IMR-90 (cell line): ENCODE results near the gene KCNMA1. TPM values are rescaled to one million over a fixed set of nuclear protein-coding genes. Genes with fewer than 3 reads are reported as not detected.

Source experiments
- ATAC-seq: fragments of 200-7000 bp; cut with Tn5 transposase; 2 replicates; pipeline ENCODE4 v1.9.1; 2020; ENCODE audit warnings: low read depth, mild to moderate bottlenecking, moderate library complexity
- BruUV-seq: library from RNA; stranded (reverse); fragments of 400-500 nt; replicated peaks from 2 replicates; lab custom pipeline; 2021; lab: Mats Ljungman, UMichigan
- CTCF ChIA-PET: fragments of 300-600 bp; formaldehyde crosslinking; extraction: SDS; loops from one replicate; lab custom pipeline; 2021; ENCODE audit warnings: antibody characterized with exemption; lab: Yijun Ruan, JAX
- POLR2A ChIA-PET: fragments of 300-600 bp; sonication (Branson Sonifier 250); formaldehyde crosslinking; loops from one replicate; lab custom pipeline; 2022; ENCODE audit warnings: antibody characterized with exemption; ENCODE audit not compliant: unreplicated experiment; lab: Charles Lee
- DNase-seq: peaks from one replicate; pipeline ENCODE4 v3.0.0; 2013
- H2AFZ ChIP-seq: replicated peaks from 2 replicates; pipeline ENCODE3; 2013; ENCODE audit warnings: low read length, mild to moderate bottlenecking; ENCODE audit not compliant: poor library complexity
- H2AK5ac ChIP-seq: 2 replicates; pipeline ENCODE4 v1.6.1; 2013; ENCODE audit warnings: low read depth, low read length, inconsistent platforms
- H2AK9ac ChIP-seq: replicated peaks from 2 replicates; pipeline ENCODE3; 2013; ENCODE audit warnings: mild to moderate bottlenecking, low read depth, low read length, moderate library complexity; ENCODE audit not compliant: poor library complexity
- H2BK120ac ChIP-seq: 2 replicates; pipeline ENCODE4 v1.6.1; 2013; ENCODE audit warnings: low read depth, low read length, inconsistent platforms
- H2BK15ac ChIP-seq: 3 replicates; pipeline ENCODE4 v1.6.1; 2013; ENCODE audit warnings: low read depth, low read length, inconsistent platforms
- H2BK20ac ChIP-seq: 2 replicates; pipeline ENCODE4 v1.6.1; 2013; ENCODE audit warnings: low read depth, mild to moderate bottlenecking, inconsistent platforms, low read length, moderate library complexity
- H2BK5ac ChIP-seq: 2 replicates; pipeline ENCODE4 v1.6.1; 2013; ENCODE audit warnings: mild to moderate bottlenecking, low read depth, low read length, inconsistent platforms; ENCODE audit not compliant: poor library complexity, severe bottlenecking
- H3K14ac ChIP-seq: replicated peaks from 2 replicates; pipeline ENCODE4 v1.6.1; 2013; ENCODE audit warnings: low read depth, low read length, inconsistent platforms
- H3K18ac ChIP-seq: 2 replicates; pipeline ENCODE4 v1.6.1; 2013; ENCODE audit warnings: low read depth, low read length, control low read depth
- H3K23ac ChIP-seq: 2 replicates; pipeline ENCODE4 v1.6.1; 2013; ENCODE audit warnings: low read depth, low read length, inconsistent platforms
- H3K27ac ChIP-seq: 2 replicates; pipeline ENCODE4 v1.5.1; 2013; ENCODE audit warnings: mild to moderate bottlenecking, control low read depth, low read length; ENCODE audit not compliant: insufficient read depth
- H3K27me3 ChIP-seq: 2 replicates; pipeline ENCODE4 v1.6.1; 2013; ENCODE audit warnings: low read length; ENCODE audit not compliant: control insufficient read depth, insufficient read depth
- H3K36me3 ChIP-seq: 2 replicates; pipeline ENCODE4 v1.6.1; 2013; ENCODE audit warnings: low read length, mixed read lengths; ENCODE audit not compliant: control insufficient read depth, insufficient read depth
- H3K4ac ChIP-seq: 2 replicates; pipeline ENCODE4 v1.6.1; 2013; ENCODE audit warnings: low read depth, low read length, inconsistent platforms
- H3K4me1 ChIP-seq: 2 replicates; pipeline ENCODE4 v1.6.1; 2013; ENCODE audit warnings: low read length, mixed read lengths; ENCODE audit not compliant: control insufficient read depth, insufficient read depth
- H3K4me2 ChIP-seq: 2 replicates; pipeline ENCODE4 v1.6.1; 2013; ENCODE audit warnings: low read depth, mild to moderate bottlenecking, control low read depth, low read length, moderate library complexity
- H3K4me3 ChIP-seq: 2 replicates; pipeline ENCODE4 v1.5.1; 2013; ENCODE audit warnings: low read depth, mild to moderate bottlenecking, control low read depth, low read length, moderate library complexity; ENCODE audit not compliant: insufficient read depth
- H3K56ac ChIP-seq: 2 replicates; pipeline ENCODE4 v1.6.1; 2013; ENCODE audit warnings: low read length, inconsistent platforms; ENCODE audit not compliant: insufficient read depth; ENCODE audit errors: extremely low read depth
- H3K79me1 ChIP-seq, 2 experiments: 2 replicates each; pipeline ENCODE4 v1.6.1; 2013; ENCODE audit warnings: low read length in 2 of 2, inconsistent platforms in 1 of 2, low read depth in 1 of 2
- H3K9ac ChIP-seq: 2 replicates; pipeline ENCODE4 v1.6.1; 2013; ENCODE audit warnings: low read depth, low read length, control low read depth
- H3K9me1 ChIP-seq: 2 replicates; pipeline ENCODE4 v1.6.1; 2013; ENCODE audit warnings: low read length, inconsistent platforms; ENCODE audit not compliant: insufficient read depth
- H3K9me3 ChIP-seq: 2 replicates; pipeline ENCODE4 v1.6.1; 2013; ENCODE audit warnings: low read length; ENCODE audit not compliant: control insufficient read depth, insufficient read depth
- H4K20me1 ChIP-seq: 2 replicates; pipeline ENCODE4 v1.6.1; 2013; ENCODE audit warnings: low read length, inconsistent platforms; ENCODE audit not compliant: insufficient read depth
- H4K5ac ChIP-seq: 2 replicates; pipeline ENCODE4 v1.6.1; 2013; ENCODE audit warnings: mild to moderate bottlenecking, low read depth, low read length, control low read depth
- H4K8ac ChIP-seq, 2 experiments: 2 replicates each; pipeline ENCODE4 v1.6.1; 2013; ENCODE audit warnings: low read depth in 2 of 2, low read length in 2 of 2, control low read depth in 1 of 2, inconsistent platforms in 1 of 2
- H4K91ac ChIP-seq: 2 replicates; pipeline ENCODE4 v1.6.1; 2013; ENCODE audit warnings: low read depth, low read length, inconsistent platforms; ENCODE audit not compliant: insufficient read depth
- BHLHE40 ChIP-seq: fragments of 150-350 bp; IDR thresholded peaks from 2 replicates; pipeline ENCODE4 v1.6.1; 2016; ENCODE audit warnings: mild to moderate bottlenecking, low read depth, low read length
- CEBPB ChIP-seq: IDR thresholded peaks from 2 replicates; pipeline ENCODE4 v1.6.1; 2012; ENCODE audit warnings: low read depth, low read length, improper control_type of control experiment
- CHD1 ChIP-seq: IDR thresholded peaks from 2 replicates; pipeline ENCODE4 v1.6.1; 2012; ENCODE audit warnings: low read depth, low read length, improper control_type of control experiment
- MAFK ChIP-seq: IDR thresholded peaks from 2 replicates; pipeline ENCODE4 v1.6.1; 2012; ENCODE audit warnings: low read depth, low read length, improper control_type of control experiment
- MAZ ChIP-seq: IDR thresholded peaks from 2 replicates; pipeline ENCODE4 v1.6.1; 2012; ENCODE audit warnings: low read depth, mild to moderate bottlenecking, low read length, improper control_type of control experiment, moderate library complexity, borderline replicate concordance
- NFE2L2 ChIP-seq: fragments of 150-350 bp; IDR thresholded peaks from 2 replicates; pipeline ENCODE4 v1.6.1; 2016; ENCODE audit warnings: low read depth, mild to moderate bottlenecking, low read length
- POLR2A ChIP-seq: IDR thresholded peaks from 2 replicates; pipeline ENCODE4 v1.6.1; 2012; ENCODE audit warnings: mild to moderate bottlenecking, low read depth, low read length
- RCOR1 ChIP-seq: IDR thresholded peaks from 2 replicates; pipeline ENCODE4 v1.6.1; 2012; ENCODE audit warnings: mild to moderate bottlenecking, low read length, improper control_type of control experiment; ENCODE audit not compliant: insufficient replicate concordance
- RFX5 ChIP-seq: IDR thresholded peaks from 2 replicates; pipeline ENCODE4 v1.8.0; 2012; ENCODE audit warnings: low read depth, mild to moderate bottlenecking, low read length, moderate library complexity
- SMC3 ChIP-seq: fragments of 150-350 bp; IDR thresholded peaks from 2 replicates; pipeline ENCODE4 v1.6.1; 2016; ENCODE audit warnings: low read depth, mild to moderate bottlenecking, antibody characterized with exemption, low read length, moderate library complexity
- USF2 ChIP-seq: fragments of 150-350 bp; IDR thresholded peaks from 2 replicates; pipeline ENCODE4 v1.6.1; 2017; ENCODE audit warnings: mild to moderate bottlenecking, antibody characterized with exemption, low read length, low read depth
- WGBS, 2 experiments: methylation state at CpG; one replicate each; pipeline versions ENCODE4 v1.1.5 to v1.1.7; 2013; ENCODE audit warnings: missing lambda C conversion rate in 2 of 2; ENCODE audit not compliant: insufficient read length in 1 of 2; ENCODE audit errors: extremely low coverage in 2 of 2; 5-methylcytosine and 5-hydroxymethylcytosine counted together
- dilution Hi-C: fragments of 300-500 bp; cut with HindIII; formaldehyde crosslinking; loops from one replicate; pipeline ENCODE4 v1.14.3; 2018; ENCODE audit warnings: low sequenced_read_pairs; ENCODE audit not compliant: unreplicated experiment
- in situ Hi-C: fragments of 300-500 bp; cut with MboI; formaldehyde crosslinking; loops from 3 replicates; pipeline ENCODE4 v1.14.3; 2019; ENCODE audit warnings: low sequenced_read_pairs, inconsistent platforms, mixed read lengths
- intact Hi-C: fragments of 100-400 bp; cut with micrococcal nuclease; formaldehyde crosslinking; loops from 2 replicates; pipeline ENCODE4 v1.10.0; 2022
- polyA plus RNA-seq, 3 experiments: library from polyadenylated mRNA; depleted of rRNA; stranded (reverse); fragments of >200 nt; gene quantifications; 2 replicates each; pipeline ENCODE4 v1.2.3, GENCODE V29; 2012; ENCODE audit warnings: low replicate concordance in 1 of 3
- total RNA-seq: library from RNA; depleted of rRNA; stranded (reverse); fragments of >200 nt; gene quantifications from 2 replicates; pipeline ENCODE4 v1.2.3, GENCODE V29; 2012
- TF ChIP-seq, protein P1 (sequence below): conservative IDR thresholded peaks from 2 replicates; pipeline ENCODE4 v1.5.1; 2012; ENCODE audit warnings: mild to moderate bottlenecking, low read depth, low read length, improper control_type of control experiment

The KCNMA1 gene
- total and polyA plus RNA-seq, 2 of the 4 experiments (the other 2 are of a cell fraction): 25.6 to 29.6 TPM

DNA sequence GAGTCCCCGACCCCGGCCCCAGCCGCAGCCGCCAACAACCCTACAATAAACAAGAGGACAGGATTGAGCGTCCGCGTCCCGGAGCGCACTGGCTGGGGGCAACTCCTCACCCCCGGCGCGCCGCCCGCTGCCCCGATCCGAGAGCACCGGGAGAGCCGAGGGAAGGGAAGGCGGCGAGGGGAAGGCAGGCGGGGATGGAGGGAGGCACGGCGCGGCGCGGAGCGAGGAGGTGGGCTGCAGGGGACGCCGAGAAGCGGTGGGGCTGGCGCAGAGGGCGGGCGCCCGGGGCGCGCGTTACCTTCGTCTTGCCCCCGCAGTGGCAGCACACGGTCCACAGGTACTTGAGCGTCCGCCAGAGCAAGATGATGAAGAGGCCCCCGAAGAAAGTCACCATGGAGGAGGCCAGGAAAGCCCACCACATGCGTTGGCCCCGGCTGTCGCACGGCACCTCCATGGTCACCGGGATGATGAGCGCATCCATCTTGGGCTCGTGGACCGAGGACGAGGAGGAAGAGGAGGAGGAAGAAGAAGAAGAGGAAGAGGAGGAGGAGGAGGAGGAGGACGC, 559 bp downstream of the KCNMA1 start:
- no TSS peak for BruUV-seq
- H3K27me3 ChIP-seq: peaks cover 21% of the 10 kb centered on the region
- dilution Hi-C loops (no loop called here), in situ Hi-C loops (no loop called here), intact Hi-C loops (loop anchor here (1.0 to 5.0 kb wide), 3 partner anchors 130 to 245 kb away; no protein-coding TSS in a partner anchor)
- H4K5ac ChIP-seq: peak overlapping the region; percentile 61; the same call in 1 of the 2 replicates
- no peaks in the 10 kb centered on the region for H4K20me1 ChIP-seq
- WGBS, 2 experiments: 1% methylated on average over 24 of the region's 53 CpGs; no CpG with 5 or more reads in 1 of the 2 experiments
- CTCF ChIA-PET: interaction anchor here (1.0 kb wide), 1 partner anchor 35 kb away, joined by 3 read pairs; no protein-coding TSS in a partner anchor
- H3K56ac ChIP-seq: peak overlapping the region; percentile 14; the same call in 1 of the 2 replicates
- peaks cover 4% of the 10 kb centered on the region; the same call in 1 of the 2 replicates for H3K4me1 ChIP-seq
- H3K4me2 ChIP-seq: peak overlapping the region; percentile 98
- no peaks in the 10 kb centered on the region for H3K36me3 ChIP-seq
- H3K4me3 ChIP-seq: peak overlapping the region; percentile 95
- H3K14ac ChIP-seq: 0 out of 2 replicates have a peak overlapping the region, but pooled peaks have one; percentile 12
- H3K23ac ChIP-seq: peak overlapping the region; percentile 95
- H3K9ac ChIP-seq: peak overlapping the region; percentile 87
- no peak overlapping the region for H2AK5ac ChIP-seq
- H2BK5ac ChIP-seq: no peak overlapping the region
- H3K4ac ChIP-seq: peak overlapping the region; percentile 67
- peak overlapping the region; percentile 50 for H2BK120ac ChIP-seq
- H3K27ac ChIP-seq: peak overlapping the region; percentile 10; the same call in 1 of the 2 replicates
- TF ChIP-seq USF2 (no peak), BHLHE40 (no peak), POLR2A (no peak), RCOR1 (no peak), MAZ (no peak), RFX5 (no peak), SMC3 (no peak), CEBPB (no peak), MAFK (no peak), CHD1 (no peak), NFE2L2 (no peak)
- TF ChIP-seq, protein P1, sequence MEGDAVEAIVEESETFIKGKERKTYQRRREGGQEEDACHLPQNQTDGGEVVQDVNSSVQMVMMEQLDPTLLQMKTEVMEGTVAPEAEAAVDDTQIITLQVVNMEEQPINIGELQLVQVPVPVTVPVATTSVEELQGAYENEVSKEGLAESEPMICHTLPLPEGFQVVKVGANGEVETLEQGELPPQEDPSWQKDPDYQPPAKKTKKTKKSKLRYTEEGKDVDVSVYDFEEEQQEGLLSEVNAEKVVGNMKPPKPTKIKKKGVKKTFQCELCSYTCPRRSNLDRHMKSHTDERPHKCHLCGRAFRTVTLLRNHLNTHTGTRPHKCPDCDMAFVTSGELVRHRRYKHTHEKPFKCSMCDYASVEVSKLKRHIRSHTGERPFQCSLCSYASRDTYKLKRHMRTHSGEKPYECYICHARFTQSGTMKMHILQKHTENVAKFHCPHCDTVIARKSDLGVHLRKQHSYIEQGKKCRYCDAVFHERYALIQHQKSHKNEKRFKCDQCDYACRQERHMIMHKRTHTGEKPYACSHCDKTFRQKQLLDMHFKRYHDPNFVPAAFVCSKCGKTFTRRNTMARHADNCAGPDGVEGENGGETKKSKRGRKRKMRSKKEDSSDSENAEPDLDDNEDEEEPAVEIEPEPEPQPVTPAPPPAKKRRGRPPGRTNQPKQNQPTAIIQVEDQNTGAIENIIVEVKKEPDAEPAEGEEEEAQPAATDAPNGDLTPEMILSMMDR: no peak
- peak overlapping the region in 1 of 2 experiments; percentile 70; a peak in 1 of 4 replicates for H4K8ac ChIP-seq
- no peak overlapping the region for H3K18ac ChIP-seq
- peak overlapping the region; percentile 83 for H2AFZ ChIP-seq
- peak overlapping the region; percentile 34; the same call in 1 of the 3 replicates for H2BK15ac ChIP-seq
- POLR2A ChIA-PET: no interaction called here
- ATAC-seq: peak; percentile 9
- no peak for DNase-seq
- peaks cover 0 to 24% of the 10 kb centered on the region in 2 experiments; a peak in 2 of 4 replicates for H3K79me1 ChIP-seq
- peak overlapping the region; percentile 1; the same call in 1 of the 2 replicates for H2BK20ac ChIP-seq
- peaks cover 3% of the 10 kb centered on the region; the same call in 1 of the 2 replicates for H3K9me1 ChIP-seq
- H2AK9ac ChIP-seq: peak overlapping the region; percentile 21
- H3K9me3 ChIP-seq: no peaks in the 10 kb centered on the region
- H4K91ac ChIP-seq: no peak overlapping the region
